Fibroblast of peridontal ligament (primary cell): ENCODE measurements around the gene MYH15.

ENCODE experiments used
- DNase-seq: peaks from one replicate; pipeline ENCODE4 v3.0.0-alpha.2; 2010; ENCODE audit errors: extremely low read depth

The MYH15 gene

GRCh38 chr3:108510496-108510895 lies at the start of gene MYH15:
Gene MYH15 (minus strand): TSS chr3:108510596. CDS start chr3:108510530, 66 bp downstream.
- no peak for DNase-seq

GRCh38 chr3:108555966-108556581 lies 45.7 kb upstream of the MYH15 start:
- no peak for DNase-seq

GRCh38 chr3:108554913-108555571 lies 44.6 kb upstream of the MYH15 start:
- peak; percentile 46 for DNase-seq

GRCh38 chr3:108554229-108554628 lies 43.8 kb upstream of the MYH15 start:
- DNase-seq: peak; percentile 47

GRCh38 chr3:108552267-108553159 lies 42.1 kb upstream of the MYH15 start:
- peak; percentile 82 for DNase-seq

GRCh38 chr3:108548886-108549285 lies 38.5 kb upstream of the MYH15 start:
- no peak for DNase-seq

GRCh38 chr3:108548304-108548703 lies 37.9 kb upstream of the MYH15 start:
- peak; percentile 32 for DNase-seq

GRCh38 chr3:108546692-108547091 lies 36.3 kb upstream of the MYH15 start:
- no peak for DNase-seq

- DNase-seq: no peak
Observed at GRCh38 chr3:108546247-108546646, 35.9 kb upstream of the MYH15 start.

GRCh38 chr3:108538083-108538482 lies 27.7 kb upstream of the MYH15 start:
- no peak for DNase-seq

GRCh38 chr3:108528459-108529252 lies 18.3 kb upstream of the MYH15 start:
- DNase-seq: no peak

- DNase-seq: no peak
Observed at GRCh38 chr3:108527817-108528216, 17.4 kb upstream of the MYH15 start.

GRCh38 chr3:108527109-108527508 lies 16.7 kb upstream of the MYH15 start:
- DNase-seq: no peak

GRCh38 chr3:108525971-108526370 lies 15.6 kb upstream of the MYH15 start:
- DNase-seq: no peak

GRCh38 chr3:108525256-108525655 lies 14.9 kb upstream of the MYH15 start:
- DNase-seq: no peak

GRCh38 chr3:108524537-108524936 lies 14.1 kb upstream of the MYH15 start:
- peak; percentile 43 for DNase-seq

GRCh38 chr3:108518895-108519294 lies 8.5 kb upstream of the MYH15 start:
- peak; percentile 5 for DNase-seq

- DNase-seq: no peak
Observed at GRCh38 chr3:108516881-108517280, 6.5 kb upstream of the MYH15 start.

- DNase-seq: peak; percentile 9
Observed at GRCh38 chr3:108513961-108514360, 3.6 kb upstream of the MYH15 start.

GRCh38 chr3:108512671-108513070 lies 2.3 kb upstream of the MYH15 start:
- no peak for DNase-seq

- DNase-seq: no peak
Observed at GRCh38 chr3:108511490-108511889, 1.1 kb upstream of the MYH15 start.

GRCh38 chr3:108511055-108511454 lies 659 bp upstream of the MYH15 start:
- DNase-seq: no peak
